WTC11 (cell line): ENCODE measurements around the gene FAM135A. TPM values are rescaled to one million over a fixed set of nuclear protein-coding genes. Genes with fewer than 3 reads are reported as not detected.

Source experiments
- ATAC-seq: fragments of 200-7000 bp; cut with Tn5 transposase; 2 replicates; pipeline ENCODE4 v1.10.0; 2021; ENCODE audit warnings: mild to moderate bottlenecking, moderate library complexity
- CTCF ChIA-PET: fragments of 300-600 bp; sonication (Branson Sonifier 250); formaldehyde crosslinking; loops from one replicate; lab custom pipeline; 2021; ENCODE audit warnings: antibody characterized with exemption; lab: Charles Lee
- POLR2A ChIA-PET: fragments of 350-600 bp; sonication (Branson Sonifier 250); formaldehyde crosslinking; loops from one replicate; lab custom pipeline; 2021; ENCODE audit warnings: antibody characterized with exemption; lab: Charles Lee
- DNase-seq: peaks from one replicate; pipeline ENCODE4 v3.0.0; 2021; ENCODE audit warnings: low spot score
- H3K27ac Mint-ChIP-seq: 2 replicates; pipeline ENCODE4 v1.8.0; 2021; ENCODE audit warnings: mixed read lengths
- H3K27me3 Mint-ChIP-seq: 2 replicates; pipeline ENCODE4 v1.8.0; 2021; ENCODE audit warnings: low read depth, mild to moderate bottlenecking, moderate library complexity, mixed read lengths
- H3K36me3 Mint-ChIP-seq: 2 replicates; pipeline ENCODE4 v1.8.0; 2021; ENCODE audit warnings: mixed read lengths
- H3K4me1 Mint-ChIP-seq: 2 replicates; pipeline ENCODE4 v1.8.0; 2022; ENCODE audit warnings: mixed read lengths
- H3K4me3 Mint-ChIP-seq: 2 replicates; pipeline ENCODE4 v1.8.0; 2021; ENCODE audit warnings: mild to moderate bottlenecking, moderate library complexity, mixed read lengths
- H3K9me3 Mint-ChIP-seq: 2 replicates; pipeline ENCODE4 v1.8.0; 2021; ENCODE audit warnings: mixed read lengths
- ARID4B ChIP-seq: sonication (generic); formaldehyde crosslinking; IDR thresholded peaks from 2 replicates; pipeline ENCODE4 v1.8.0; 2023; ENCODE audit warnings: missing genetic modification reagents, mild to moderate bottlenecking, borderline replicate concordance
- ATF2 ChIP-seq: sonication (generic); formaldehyde crosslinking; IDR thresholded peaks from 2 replicates; pipeline ENCODE4 v1.8.1; 2022; ENCODE audit warnings: low read depth, missing genetic modification reagents, borderline replicate concordance
- IRF2 ChIP-seq: sonication (generic); formaldehyde crosslinking; IDR thresholded peaks from 2 replicates; pipeline ENCODE4 v1.8.0; 2022; ENCODE audit warnings: low read depth, missing genetic modification reagents, borderline replicate concordance
- MXD4 ChIP-seq: fragments of 250-450 bp; sonication (Bioruptor Pico); IDR thresholded peaks from 2 replicates; pipeline ENCODE4 v1.8.0; 2021; ENCODE audit warnings: mild to moderate bottlenecking, moderate library complexity, borderline replicate concordance
- NFYB ChIP-seq: sonication (generic); formaldehyde crosslinking; conservative IDR thresholded peaks from 2 replicates; pipeline ENCODE4 v1.8.0; 2022; ENCODE audit warnings: low read depth, missing genetic modification reagents
- PRDM15 ChIP-seq: sonication (generic); formaldehyde crosslinking; IDR thresholded peaks from 2 replicates; pipeline ENCODE4 v1.8.0; 2022; ENCODE audit warnings: missing genetic modification reagents
- TCF7 ChIP-seq: sonication (generic); formaldehyde crosslinking; IDR thresholded peaks from 2 replicates; pipeline ENCODE4 v1.8.0; 2022; ENCODE audit warnings: mild to moderate bottlenecking, low read depth, missing genetic modification reagents, moderate library complexity
- ZNF219 ChIP-seq: sonication (generic); formaldehyde crosslinking; IDR thresholded peaks from 2 replicates; pipeline ENCODE4 v1.8.0; 2023; ENCODE audit warnings: missing genetic modification reagents, mild to moderate bottlenecking, borderline replicate concordance
- ZNF232 ChIP-seq: sonication (generic); formaldehyde crosslinking; IDR thresholded peaks from 2 replicates; pipeline ENCODE4 v1.8.0; 2022; ENCODE audit warnings: mild to moderate bottlenecking, missing genetic modification reagents
- ZNF396 ChIP-seq: fragments of 250-450 bp; sonication (Bioruptor Pico); IDR thresholded peaks from 2 replicates; pipeline ENCODE4 v1.8.0; 2021; ENCODE audit warnings: mild to moderate bottlenecking, moderate library complexity, borderline replicate concordance
- ZNF512 ChIP-seq: sonication (generic); formaldehyde crosslinking; IDR thresholded peaks from 2 replicates; pipeline ENCODE4 v1.8.1; 2022; ENCODE audit warnings: missing genetic modification reagents, borderline replicate concordance
- total RNA-seq: library from RNA; stranded (reverse); gene quantifications from 3 replicates; pipeline ENCODE4 v1.2.3, GENCODE V29; 2021
- TF ChIP-seq, protein P1 (sequence below): sonication (generic); formaldehyde crosslinking; conservative IDR thresholded peaks from 2 replicates; pipeline ENCODE4 v1.8.1; 2023; ENCODE audit warnings: mild to moderate bottlenecking, low read depth, missing genetic modification reagents, moderate library complexity
- TF ChIP-seq, protein P2 (sequence below): sonication (generic); formaldehyde crosslinking; IDR thresholded peaks from 2 replicates; pipeline ENCODE4 v1.8.0; 2022; ENCODE audit warnings: mild to moderate bottlenecking, missing genetic modification reagents
- TF ChIP-seq, protein P3 (sequence below): sonication (generic); formaldehyde crosslinking; IDR thresholded peaks from 2 replicates; pipeline ENCODE4 v1.8.1; 2023; ENCODE audit warnings: mild to moderate bottlenecking, missing genetic modification reagents, moderate library complexity

The FAM135A gene
- total RNA-seq, 1 experiment from 2014 or later: 32.9 TPM

DNA sequence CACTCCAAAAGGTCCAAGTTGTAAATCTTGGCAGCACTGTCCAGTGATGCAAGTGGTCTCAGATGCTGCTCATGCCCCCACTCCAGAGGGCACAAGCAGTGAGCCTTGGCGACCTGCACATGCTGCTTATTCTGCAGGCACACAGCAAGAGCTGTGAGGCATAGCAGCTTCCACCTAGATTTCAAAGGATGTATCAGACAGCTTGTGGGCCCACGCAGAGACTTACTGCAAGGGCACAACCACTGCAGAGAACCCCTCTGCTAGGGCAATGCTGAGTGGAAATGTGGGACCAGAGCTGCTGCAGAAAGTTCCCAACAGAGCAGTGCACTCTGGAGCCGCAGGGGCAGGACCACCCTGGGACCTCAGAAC, 179.8 kb downstream of the FAM135A start (continued):
- TF ChIP-seq, protein P1, sequence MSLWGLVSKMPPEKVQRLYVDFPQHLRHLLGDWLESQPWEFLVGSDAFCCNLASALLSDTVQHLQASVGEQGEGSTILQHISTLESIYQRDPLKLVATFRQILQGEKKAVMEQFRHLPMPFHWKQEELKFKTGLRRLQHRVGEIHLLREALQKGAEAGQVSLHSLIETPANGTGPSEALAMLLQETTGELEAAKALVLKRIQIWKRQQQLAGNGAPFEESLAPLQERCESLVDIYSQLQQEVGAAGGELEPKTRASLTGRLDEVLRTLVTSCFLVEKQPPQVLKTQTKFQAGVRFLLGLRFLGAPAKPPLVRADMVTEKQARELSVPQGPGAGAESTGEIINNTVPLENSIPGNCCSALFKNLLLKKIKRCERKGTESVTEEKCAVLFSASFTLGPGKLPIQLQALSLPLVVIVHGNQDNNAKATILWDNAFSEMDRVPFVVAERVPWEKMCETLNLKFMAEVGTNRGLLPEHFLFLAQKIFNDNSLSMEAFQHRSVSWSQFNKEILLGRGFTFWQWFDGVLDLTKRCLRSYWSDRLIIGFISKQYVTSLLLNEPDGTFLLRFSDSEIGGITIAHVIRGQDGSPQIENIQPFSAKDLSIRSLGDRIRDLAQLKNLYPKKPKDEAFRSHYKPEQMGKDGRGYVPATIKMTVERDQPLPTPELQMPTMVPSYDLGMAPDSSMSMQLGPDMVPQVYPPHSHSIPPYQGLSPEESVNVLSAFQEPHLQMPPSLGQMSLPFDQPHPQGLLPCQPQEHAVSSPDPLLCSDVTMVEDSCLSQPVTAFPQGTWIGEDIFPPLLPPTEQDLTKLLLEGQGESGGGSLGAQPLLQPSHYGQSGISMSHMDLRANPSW: no peak

GRCh38 chr6:70599187-70599586, 185.9 kb downstream of the FAM135A start:
- peaks cover 27% of the 10 kb centered on the region for H3K4me1 Mint-ChIP-seq
- peaks cover 12% of the 10 kb centered on the region for H3K9me3 Mint-ChIP-seq
- no peak overlapping the region for H3K4me3 Mint-ChIP-seq
- no peak overlapping the region for H3K27ac Mint-ChIP-seq
- ChIA-PET POLR2A (no interaction called here), CTCF (interaction anchor here (1.1 kb wide), 1 partner anchor 32 kb away, joined by 3 read pairs; the partner anchor contains the start of gene SDHAF4)
- DNase-seq (no peak), ATAC-seq (no peak)
- H3K36me3 Mint-ChIP-seq: peaks cover 15% of the 10 kb centered on the region
- no peaks in the 10 kb centered on the region for H3K27me3 Mint-ChIP-seq
- TF ChIP-seq, protein P2, sequence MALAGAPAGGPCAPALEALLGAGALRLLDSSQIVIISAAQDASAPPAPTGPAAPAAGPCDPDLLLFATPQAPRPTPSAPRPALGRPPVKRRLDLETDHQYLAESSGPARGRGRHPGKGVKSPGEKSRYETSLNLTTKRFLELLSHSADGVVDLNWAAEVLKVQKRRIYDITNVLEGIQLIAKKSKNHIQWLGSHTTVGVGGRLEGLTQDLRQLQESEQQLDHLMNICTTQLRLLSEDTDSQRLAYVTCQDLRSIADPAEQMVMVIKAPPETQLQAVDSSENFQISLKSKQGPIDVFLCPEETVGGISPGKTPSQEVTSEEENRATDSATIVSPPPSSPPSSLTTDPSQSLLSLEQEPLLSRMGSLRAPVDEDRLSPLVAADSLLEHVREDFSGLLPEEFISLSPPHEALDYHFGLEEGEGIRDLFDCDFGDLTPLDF (CRISPR knock-in tag): no peak
- TF ChIP-seq ZNF512 (CRISPR knock-in tag): no peak
- no peak for TF ChIP-seq MXD4
- no peak for TF ChIP-seq NFYB (CRISPR knock-in tag)
- TF ChIP-seq IRF2 (CRISPR knock-in tag): no peak
- TF ChIP-seq ATF2 (CRISPR knock-in tag): no peak
- no peak for TF ChIP-seq ZNF232
- no peak for TF ChIP-seq TCF7
- TF ChIP-seq PRDM15 (CRISPR knock-in tag): no peak
- no peak for TF ChIP-seq ARID4B (CRISPR knock-in tag)
- TF ChIP-seq, protein P3, sequence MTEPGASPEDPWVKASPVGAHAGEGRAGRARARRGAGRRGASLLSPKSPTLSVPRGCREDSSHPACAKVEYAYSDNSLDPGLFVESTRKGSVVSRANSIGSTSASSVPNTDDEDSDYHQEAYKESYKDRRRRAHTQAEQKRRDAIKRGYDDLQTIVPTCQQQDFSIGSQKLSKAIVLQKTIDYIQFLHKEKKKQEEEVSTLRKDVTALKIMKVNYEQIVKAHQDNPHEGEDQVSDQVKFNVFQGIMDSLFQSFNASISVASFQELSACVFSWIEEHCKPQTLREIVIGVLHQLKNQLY (CRISPR knock-in tag): no peak
- TF ChIP-seq ZNF219 (CRISPR knock-in tag): no peak
- no peak for TF ChIP-seq ZNF396
